Nephron (organoid): Measurements from ENCODE around the gene CAMTA1.

Experiments used
- H3K27ac Mint-ChIP-seq, 3 experiments: 2 replicates each; pipeline ENCODE4 v1.8.0; 2020; ENCODE audit warnings: mixed read lengths in 3 of 3, mild to moderate bottlenecking in 2 of 3, moderate library complexity in 1 of 3
- H3K27me3 Mint-ChIP-seq: 2 replicates; pipeline ENCODE4 v1.8.0; 2021; ENCODE audit warnings: low read depth, mild to moderate bottlenecking, moderate library complexity, mixed read lengths
- H3K36me3 Mint-ChIP-seq: 2 replicates; pipeline ENCODE4 v1.8.0; 2020; ENCODE audit warnings: low read depth, mixed read lengths
- H3K4me1 Mint-ChIP-seq: 2 replicates; pipeline ENCODE4 v1.8.0; 2020; ENCODE audit warnings: mixed read lengths
- H3K4me3 Mint-ChIP-seq, 3 experiments: 2 replicates each; pipeline ENCODE4 v1.8.0; 2020; ENCODE audit warnings: mild to moderate bottlenecking in 3 of 3, mixed read lengths in 3 of 3, moderate library complexity in 2 of 3
- H3K9me3 Mint-ChIP-seq: 2 replicates; pipeline ENCODE4 v1.8.0; 2020; ENCODE audit warnings: mixed read lengths
- CTCF ChIP-seq, 3 experiments: fragments of 200-600 bp; sonication (generic); IDR thresholded peaks; one replicate each; pipeline ENCODE4 v1.5.0; 2021; ENCODE audit warnings: antibody characterized with exemption in 3 of 3; ENCODE audit not compliant: unreplicated experiment in 3 of 3

CAMTA1 gene

GRCh38 chr1:7253988-7254587 is 468.8 kb downstream of the CAMTA1 start:
- peaks cover 17% of the 10 kb centered on the region for H3K4me1 Mint-ChIP-seq
- no peak overlapping the region for H3K27ac Mint-ChIP-seq
- no peaks in the 10 kb centered on the region for H3K9me3 Mint-ChIP-seq
- no peaks in the 10 kb centered on the region for H3K36me3 Mint-ChIP-seq
- TF ChIP-seq CTCF (IDR thresholded peaks at IDR 0.05; ENCODE audit: unreplicated experiment in 3 of 3), result no peak
- peaks cover 22% of the 10 kb centered on the region for H3K27me3 Mint-ChIP-seq
- no peak overlapping the region for H3K4me3 Mint-ChIP-seq

GRCh38 chr1:7255303-7256058 is 470.2 kb downstream of the CAMTA1 start:
- no peak overlapping the region for H3K4me3 Mint-ChIP-seq
- no peak for TF ChIP-seq CTCF (IDR thresholded peaks at IDR 0.05; ENCODE audit: unreplicated experiment in 3 of 3)
- no peak overlapping the region for H3K27ac Mint-ChIP-seq
- H3K36me3 Mint-ChIP-seq, result no peaks in the 10 kb centered on the region
- H3K27me3 Mint-ChIP-seq, result peaks cover 22% of the 10 kb centered on the region
- H3K4me1 Mint-ChIP-seq, result peaks cover 11% of the 10 kb centered on the region
- H3K9me3 Mint-ChIP-seq, result no peaks in the 10 kb centered on the region

- Mint-ChIP-seq H3K9me3 (no peaks in the 10 kb centered on the region), H3K27me3 (peaks cover 20% of the 10 kb centered on the region), H3K4me1 (peaks cover 11% of the 10 kb centered on the region), H3K27ac (no peak overlapping the region), H3K36me3 (no peaks in the 10 kb centered on the region), H3K4me3 (no peak overlapping the region)
- TF ChIP-seq CTCF (IDR thresholded peaks at IDR 0.05; ENCODE audit: unreplicated experiment in 3 of 3), result no peak
These were observed 471.3 kb downstream of the CAMTA1 start for GRCh38 chr1:7256526-7256925.

GRCh38 chr1:7257225-7257624 is 472.0 kb downstream of the CAMTA1 start:
- H3K9me3 Mint-ChIP-seq, result no peaks in the 10 kb centered on the region
- no peak for TF ChIP-seq CTCF (IDR thresholded peaks at IDR 0.05; ENCODE audit: unreplicated experiment in 3 of 3)
- peaks cover 11% of the 10 kb centered on the region for H3K4me1 Mint-ChIP-seq
- H3K27ac Mint-ChIP-seq, result no peak overlapping the region
- no peak overlapping the region for H3K4me3 Mint-ChIP-seq
- no peaks in the 10 kb centered on the region for H3K36me3 Mint-ChIP-seq
- peaks cover 18% of the 10 kb centered on the region for H3K27me3 Mint-ChIP-seq

GRCh38 chr1:7258589-7259135 is 473.4 kb downstream of the CAMTA1 start:
- Mint-ChIP-seq H3K36me3 (no peaks in the 10 kb centered on the region), H3K4me3 (no peak overlapping the region), H3K4me1 (peaks cover 12% of the 10 kb centered on the region), H3K9me3 (no peaks in the 10 kb centered on the region), H3K27ac (no peak overlapping the region), H3K27me3 (peaks cover 15% of the 10 kb centered on the region)
- TF ChIP-seq CTCF (IDR thresholded peaks at IDR 0.05; ENCODE audit: unreplicated experiment in 3 of 3), result no peak
